Astrocyte (in vitro differentiated cells and primary cell): ENCODE results near the gene EPS8. TPM values are rescaled to one million over a fixed set of nuclear protein-coding genes. Genes with fewer than 3 reads are reported as not detected.
"Not testable (repeated sequence)": the region's sequence is repeated elsewhere in the genome, so short reads cannot be mapped to it uniquely, and the experiment has no call there.

Source experiments
- DNase-seq: peaks from one replicate; pipeline ENCODE4 v3.0.0-alpha.2; 2010; ENCODE audit warnings: low read depth
- FAIRE-seq: peaks from 2 replicates; lab custom pipeline; 2011; peaks lifted over from hg19 to GRCh38; lab: Jason Lieb, UNC
- H2AFZ ChIP-seq: 2 replicates; pipeline ENCODE4 v1.6.0; 2012; ENCODE audit warnings: low read depth, low read length, inconsistent platforms
- H3K27ac ChIP-seq: 2 replicates; pipeline ENCODE4 v1.5.1; 2011; ENCODE audit warnings: low read depth, low read length, inconsistent platforms
- H3K27me3 ChIP-seq: 2 replicates; pipeline ENCODE4 v1.6.0; 2011; ENCODE audit warnings: low read length, inconsistent platforms; ENCODE audit not compliant: insufficient read depth
- H3K36me3 ChIP-seq: 2 replicates; pipeline ENCODE4 v1.5.1; 2011; ENCODE audit warnings: low read length, inconsistent platforms; ENCODE audit not compliant: insufficient read depth
- H3K4me1 ChIP-seq: 2 replicates; pipeline ENCODE4 v1.5.1; 2011; ENCODE audit warnings: low read length, inconsistent platforms; ENCODE audit not compliant: insufficient read depth
- H3K4me2 ChIP-seq: 2 replicates; pipeline ENCODE4 v1.6.0; 2012; ENCODE audit warnings: low read length, inconsistent platforms
- H3K4me3 ChIP-seq: 2 replicates; pipeline ENCODE4 v1.5.1; 2011; ENCODE audit warnings: low read depth, mild to moderate bottlenecking, low read length, inconsistent platforms; ENCODE audit not compliant: insufficient read depth
- H3K79me2 ChIP-seq: 2 replicates; pipeline ENCODE4 v1.6.0; 2012; ENCODE audit warnings: mild to moderate bottlenecking, low read length, inconsistent platforms; ENCODE audit not compliant: insufficient read depth
- H3K9ac ChIP-seq: 2 replicates; pipeline ENCODE4 v1.6.0; 2012; ENCODE audit warnings: mild to moderate bottlenecking, low read length, inconsistent platforms
- H3K9me3 ChIP-seq: 2 replicates; pipeline ENCODE4 v1.5.1; 2012; ENCODE audit warnings: low read depth, mild to moderate bottlenecking, low read length, inconsistent platforms; ENCODE audit not compliant: insufficient read depth
- H4K20me1 ChIP-seq: 2 replicates; pipeline ENCODE4 v1.6.0; 2012; ENCODE audit warnings: low read length, inconsistent platforms; ENCODE audit not compliant: insufficient read depth
- H3K27ac Mint-ChIP-seq: one replicate; pipeline ENCODE4 v1.8.0; 2021; ENCODE audit warnings: mild to moderate bottlenecking, mixed read lengths; ENCODE audit not compliant: unreplicated experiment
- H3K27me3 Mint-ChIP-seq: one replicate; pipeline ENCODE4 v1.8.0; 2021; ENCODE audit warnings: low read depth, mixed read lengths; ENCODE audit not compliant: unreplicated experiment
- H3K36me3 Mint-ChIP-seq: one replicate; pipeline ENCODE4 v1.8.0; 2021; ENCODE audit warnings: low read depth, mixed read lengths; ENCODE audit not compliant: unreplicated experiment
- H3K4me1 Mint-ChIP-seq: one replicate; pipeline ENCODE4 v1.8.0; 2021; ENCODE audit warnings: low read depth, mixed read lengths; ENCODE audit not compliant: unreplicated experiment
- H3K4me3 Mint-ChIP-seq: one replicate; pipeline ENCODE4 v1.8.0; 2021; ENCODE audit warnings: mild to moderate bottlenecking, moderate library complexity, mixed read lengths; ENCODE audit not compliant: unreplicated experiment
- H3K9me3 Mint-ChIP-seq: one replicate; pipeline ENCODE4 v1.8.0; 2021; ENCODE audit warnings: mild to moderate bottlenecking, mixed read lengths; ENCODE audit not compliant: unreplicated experiment
- EZH2 ChIP-seq: IDR thresholded peaks from 2 replicates; pipeline ENCODE4 v1.6.1; 2012; ENCODE audit warnings: mild to moderate bottlenecking, low read length, inconsistent platforms; ENCODE audit not compliant: insufficient read depth
- total RNA-seq: library from RNA; stranded (reverse); gene quantifications from 2 replicates; pipeline ENCODE4 v1.2.1, GENCODE V29; 2021
- TF ChIP-seq, protein P1 (sequence below): IDR thresholded peaks from 2 replicates; pipeline ENCODE4 v1.5.1; 2011; ENCODE audit warnings: low read depth, mild to moderate bottlenecking, inconsistent platforms, low read length, moderate library complexity; ENCODE audit not compliant: insufficient read depth

EPS8 gene
- total RNA-seq, 1 donor from 2014 or later: 31.8 TPM

- H4K20me1 ChIP-seq: no peaks in the 10 kb centered on the region
- H3K27ac ChIP-seq: no peak overlapping the region
- DNase-seq: no peak
- no peaks in the 10 kb centered on the region for H3K9me3 ChIP-seq
- Mint-ChIP-seq H3K4me1 (peaks cover 17% of the 10 kb centered on the region), H3K27ac (no peak overlapping the region), H3K27me3 (no peaks in the 10 kb centered on the region), H3K9me3 (no peaks in the 10 kb centered on the region), H3K36me3 (no peaks in the 10 kb centered on the region), H3K4me3 (no peak overlapping the region)
- no peak for TF ChIP-seq EZH2
- TF ChIP-seq, protein P1, sequence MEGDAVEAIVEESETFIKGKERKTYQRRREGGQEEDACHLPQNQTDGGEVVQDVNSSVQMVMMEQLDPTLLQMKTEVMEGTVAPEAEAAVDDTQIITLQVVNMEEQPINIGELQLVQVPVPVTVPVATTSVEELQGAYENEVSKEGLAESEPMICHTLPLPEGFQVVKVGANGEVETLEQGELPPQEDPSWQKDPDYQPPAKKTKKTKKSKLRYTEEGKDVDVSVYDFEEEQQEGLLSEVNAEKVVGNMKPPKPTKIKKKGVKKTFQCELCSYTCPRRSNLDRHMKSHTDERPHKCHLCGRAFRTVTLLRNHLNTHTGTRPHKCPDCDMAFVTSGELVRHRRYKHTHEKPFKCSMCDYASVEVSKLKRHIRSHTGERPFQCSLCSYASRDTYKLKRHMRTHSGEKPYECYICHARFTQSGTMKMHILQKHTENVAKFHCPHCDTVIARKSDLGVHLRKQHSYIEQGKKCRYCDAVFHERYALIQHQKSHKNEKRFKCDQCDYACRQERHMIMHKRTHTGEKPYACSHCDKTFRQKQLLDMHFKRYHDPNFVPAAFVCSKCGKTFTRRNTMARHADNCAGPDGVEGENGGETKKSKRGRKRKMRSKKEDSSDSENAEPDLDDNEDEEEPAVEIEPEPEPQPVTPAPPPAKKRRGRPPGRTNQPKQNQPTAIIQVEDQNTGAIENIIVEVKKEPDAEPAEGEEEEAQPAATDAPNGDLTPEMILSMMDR: no peak
- no peak for FAIRE-seq
- no peaks in the 10 kb centered on the region for H3K36me3 ChIP-seq
- no peak overlapping the region for H3K9ac ChIP-seq
- H3K4me3 ChIP-seq: no peak overlapping the region
- peaks cover 92% of the 10 kb centered on the region for H3K79me2 ChIP-seq
- no peaks in the 10 kb centered on the region for H3K27me3 ChIP-seq
- no peak overlapping the region for H2AFZ ChIP-seq
- H3K4me1 ChIP-seq: no peaks in the 10 kb centered on the region
- no peak overlapping the region for H3K4me2 ChIP-seq
These were observed 21.9 kb downstream of the EPS8 start for GRCh38 chr12:15767301-15767700.

DNA sequence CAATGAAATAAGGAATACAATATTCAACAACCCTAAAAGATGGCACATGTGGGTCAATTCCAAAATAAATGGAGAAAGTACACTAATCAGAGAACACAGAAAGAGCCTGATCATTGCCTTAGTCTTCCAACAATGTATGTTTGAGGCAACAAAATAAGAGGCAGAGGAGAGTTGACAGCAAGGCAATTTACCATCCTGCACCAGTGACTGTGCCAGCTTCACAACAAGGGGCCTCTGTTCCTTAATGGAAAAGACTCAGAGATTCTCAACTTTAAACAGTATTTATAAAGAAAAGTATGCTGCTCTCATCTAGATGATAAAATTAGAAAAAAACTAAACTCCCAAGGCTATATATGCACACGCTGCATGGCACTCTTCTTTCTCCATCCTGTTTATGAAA, 25.9 kb downstream of the EPS8 start:
- no peak overlapping the region for H3K4me3 Mint-ChIP-seq
- no peaks in the 10 kb centered on the region for H3K9me3 Mint-ChIP-seq
- TF ChIP-seq, protein P1: no peak
- no peak for TF ChIP-seq EZH2
- Histone ChIP-seq H3K4me2 (no peak overlapping the region), H3K79me2 (peaks cover 94% of the 10 kb centered on the region), H3K4me1 (no peaks in the 10 kb centered on the region), H2AFZ (no peak overlapping the region), H3K4me3 (no peak overlapping the region), H3K36me3 (no peaks in the 10 kb centered on the region), H3K27ac (no peak overlapping the region), H3K27me3 (no peaks in the 10 kb centered on the region), H4K20me1 (peaks cover 7% of the 10 kb centered on the region), H3K9me3 (no peaks in the 10 kb centered on the region), H3K9ac (no peak overlapping the region)
- FAIRE-seq (no peak), DNase-seq (no peak)
- H3K36me3 Mint-ChIP-seq: no peaks in the 10 kb centered on the region
- no peak overlapping the region for H3K27ac Mint-ChIP-seq
- peaks cover under 1% of the 10 kb centered on the region for H3K4me1 Mint-ChIP-seq
- no peaks in the 10 kb centered on the region for H3K27me3 Mint-ChIP-seq

DNA sequence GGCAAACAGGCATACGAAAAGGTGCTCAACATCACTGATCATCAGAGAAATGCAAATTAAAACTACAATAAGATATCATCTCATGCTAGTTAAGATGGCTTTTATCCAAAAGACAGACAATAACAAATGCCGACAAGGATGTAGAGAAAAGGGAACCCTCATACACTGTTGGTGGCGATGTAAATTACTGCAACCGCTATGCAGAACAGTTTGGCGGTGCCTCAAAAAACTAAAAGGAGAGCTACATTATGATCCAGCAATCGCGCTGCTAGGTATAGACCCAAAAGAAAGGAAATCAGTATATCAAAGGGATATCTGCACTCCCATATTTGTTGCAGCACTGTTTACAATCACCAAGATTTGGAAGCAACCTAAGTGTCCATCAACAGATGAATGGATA, 27.0 kb downstream of the EPS8 start:
- not testable (repeated sequence) for H3K36me3 Mint-ChIP-seq, H3K27ac ChIP-seq, H3K27me3 ChIP-seq, H2AFZ ChIP-seq, H3K4me1 Mint-ChIP-seq, H3K27me3 Mint-ChIP-seq, H3K4me1 ChIP-seq, H3K9me3 ChIP-seq, H3K4me3 Mint-ChIP-seq, H3K27ac Mint-ChIP-seq, H3K4me3 ChIP-seq, DNase-seq, H3K4me2 ChIP-seq, FAIRE-seq, H3K36me3 ChIP-seq, H3K9me3 Mint-ChIP-seq, H3K9ac ChIP-seq
- peaks cover 18% of the 10 kb centered on the region for H4K20me1 ChIP-seq
- peaks cover 96% of the 10 kb centered on the region for H3K79me2 ChIP-seq
